Mammary epithelial cell (primary cell): ENCODE measurements around the gene DCLK2.

ENCODE experiments used
- EZH2 ChIP-seq: IDR thresholded peaks from 2 replicates; pipeline ENCODE4 v1.6.1; 2012; ENCODE audit warnings: low read length, inconsistent platforms, borderline replicate concordance
- TF ChIP-seq, protein P1 (sequence below), 2 donors: IDR thresholded peaks in 1 of 2; conservative IDR thresholded peaks in 1 of 2; 2 replicates each; pipeline ENCODE4 v1.5.1; 2011 to 2012; ENCODE audit warnings: inconsistent platforms in 2 of 2, low read length in 2 of 2, mild to moderate bottlenecking in 2 of 2, control low read depth in 1 of 2, low read depth in 1 of 2; ENCODE audit not compliant: insufficient read depth in 1 of 2; ENCODE audit errors: extremely low read depth in 1 of 2

DNA sequence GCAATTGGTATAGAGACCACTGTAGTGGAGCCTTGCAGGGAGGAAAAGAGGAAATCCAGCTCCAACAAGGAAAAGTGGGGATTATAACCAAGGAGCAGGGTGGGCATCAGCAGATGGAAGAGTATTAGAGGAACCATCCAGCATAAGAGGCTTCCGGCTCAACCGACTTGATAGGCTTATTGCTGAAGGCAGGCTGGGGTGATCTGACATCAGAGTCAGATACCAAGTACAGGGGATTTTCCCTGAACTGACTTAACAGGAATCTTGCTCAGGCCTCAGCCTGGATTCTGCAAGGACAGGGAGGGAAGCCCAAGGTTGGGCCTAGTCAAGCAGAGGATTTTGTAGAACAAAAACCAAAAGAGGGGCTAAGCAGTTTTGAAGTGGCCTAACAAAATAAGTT, 129.6 kb downstream of the DCLK2 start:
- TF ChIP-seq, protein P1, sequence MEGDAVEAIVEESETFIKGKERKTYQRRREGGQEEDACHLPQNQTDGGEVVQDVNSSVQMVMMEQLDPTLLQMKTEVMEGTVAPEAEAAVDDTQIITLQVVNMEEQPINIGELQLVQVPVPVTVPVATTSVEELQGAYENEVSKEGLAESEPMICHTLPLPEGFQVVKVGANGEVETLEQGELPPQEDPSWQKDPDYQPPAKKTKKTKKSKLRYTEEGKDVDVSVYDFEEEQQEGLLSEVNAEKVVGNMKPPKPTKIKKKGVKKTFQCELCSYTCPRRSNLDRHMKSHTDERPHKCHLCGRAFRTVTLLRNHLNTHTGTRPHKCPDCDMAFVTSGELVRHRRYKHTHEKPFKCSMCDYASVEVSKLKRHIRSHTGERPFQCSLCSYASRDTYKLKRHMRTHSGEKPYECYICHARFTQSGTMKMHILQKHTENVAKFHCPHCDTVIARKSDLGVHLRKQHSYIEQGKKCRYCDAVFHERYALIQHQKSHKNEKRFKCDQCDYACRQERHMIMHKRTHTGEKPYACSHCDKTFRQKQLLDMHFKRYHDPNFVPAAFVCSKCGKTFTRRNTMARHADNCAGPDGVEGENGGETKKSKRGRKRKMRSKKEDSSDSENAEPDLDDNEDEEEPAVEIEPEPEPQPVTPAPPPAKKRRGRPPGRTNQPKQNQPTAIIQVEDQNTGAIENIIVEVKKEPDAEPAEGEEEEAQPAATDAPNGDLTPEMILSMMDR (conservative IDR thresholded peaks at IDR 0.05 in 1 of 2, IDR thresholded peaks at IDR 0.05 in 1 of 2; ENCODE audit: extremely low read depth in 1 of 2, insufficient read depth in 1 of 2, low read depth in 1 of 2, low read length in 2 of 2): no peak
- TF ChIP-seq EZH2: no peak
